Stromal cell of bone marrow (primary cell): ENCODE measurements around the gene CPZ.

Source experiments
- DNase-seq: peaks from one replicate; pipeline ENCODE4 v3.0.0-alpha.2; 2012; ENCODE audit warnings: low read depth

Gene CPZ

GRCh38 chr4:8592366-8593263 is at the start of gene CPZ:
Gene CPZ (plus strand): TSS chr4:8592765. CDS start chr4:8592834, 69 bp downstream.
- DNase-seq = peak; percentile 23

- DNase-seq = no peak
Measured at GRCh38 chr4:8542776-8543525, 49.6 kb upstream of the CPZ start.

- DNase-seq = no peak
Measured at GRCh38 chr4:8543623-8544022, 48.9 kb upstream of the CPZ start.

- no peak for DNase-seq
Measured at GRCh38 chr4:8544282-8544681, 48.3 kb upstream of the CPZ start.

- DNase-seq = peak; percentile 40
Measured at GRCh38 chr4:8544741-8545438, 47.7 kb upstream of the CPZ start.

GRCh38 chr4:8545439-8545765 is 47.2 kb upstream of the CPZ start:
- DNase-seq = no peak

GRCh38 chr4:8546766-8547107 is 45.8 kb upstream of the CPZ start:
- DNase-seq = no peak

- peak; percentile 66 for DNase-seq
Measured at GRCh38 chr4:8547108-8547911, 45.3 kb upstream of the CPZ start.

- DNase-seq = no peak
Measured at GRCh38 chr4:8547912-8548730, 44.4 kb upstream of the CPZ start.

GRCh38 chr4:8548731-8549351 is 43.7 kb upstream of the CPZ start:
- DNase-seq = no peak

GRCh38 chr4:8549352-8549931 is 43.1 kb upstream of the CPZ start:
- no peak for DNase-seq

- DNase-seq = no peak
Measured at GRCh38 chr4:8550691-8551090, 41.9 kb upstream of the CPZ start.

GRCh38 chr4:8552024-8552423 is 40.5 kb upstream of the CPZ start:
- DNase-seq = no peak

- no peak for DNase-seq
Measured at GRCh38 chr4:8552581-8553205, 39.9 kb upstream of the CPZ start.

- DNase-seq = no peak
Measured at GRCh38 chr4:8553216-8553615, 39.3 kb upstream of the CPZ start.

GRCh38 chr4:8553991-8554405 is 38.6 kb upstream of the CPZ start:
- no peak for DNase-seq

- no peak for DNase-seq
Measured at GRCh38 chr4:8554555-8555100, 37.9 kb upstream of the CPZ start.

- no peak for DNase-seq
Measured at GRCh38 chr4:8555716-8556115, 36.8 kb upstream of the CPZ start.

- DNase-seq = no peak
Measured at GRCh38 chr4:8556341-8557150, 36.0 kb upstream of the CPZ start.
